Suprapubic skin (tissue), 4 donors: Measurements from ENCODE around the gene UPF2. TPM values are rescaled to one million over a fixed set of nuclear protein-coding genes. Genes with fewer than 3 reads are reported as not detected.

ENCODE experiments used
- DNase-seq, 2 donors: peaks; one replicate each; pipeline ENCODE4 v3.0.0-alpha.2; 2019; ENCODE audit warnings: low spot score in 2 of 2
- H3K27ac ChIP-seq: fragments of 200-600 bp; sonication (generic); one replicate; pipeline ENCODE4 v1.5.1; 2019
- H3K27me3 ChIP-seq: fragments of 200-600 bp; sonication (generic); one replicate; pipeline ENCODE4 v1.5.1; 2019
- H3K36me3 ChIP-seq: fragments of 200-600 bp; sonication (generic); one replicate; pipeline ENCODE4 v1.5.1; 2019
- H3K4me1 ChIP-seq: fragments of 200-600 bp; sonication (generic); one replicate; pipeline ENCODE4 v1.5.1; 2019
- H3K4me3 ChIP-seq: fragments of 200-600 bp; sonication (generic); one replicate; pipeline ENCODE4 v1.5.1; 2019; ENCODE audit warnings: mild to moderate bottlenecking
- H3K9me3 ChIP-seq: fragments of 200-600 bp; sonication (generic); one replicate; pipeline ENCODE4 v1.5.1; 2019
- EP300 ChIP-seq: sonication (generic); formaldehyde crosslinking; IDR thresholded peaks from one replicate; pipeline ENCODE4 v1.6.1; 2017; ENCODE audit warnings: antibody characterized with exemption
- POLR2A ChIP-seq, 2 donors: fragments of 450-650 bp; IDR thresholded peaks; one replicate each; pipeline ENCODE4 v1.6.1; 2017; ENCODE audit warnings: antibody characterized with exemption in 2 of 2, mild to moderate bottlenecking in 2 of 2, moderate library complexity in 2 of 2
- POLR2AphosphoS5 ChIP-seq, 3 donors: sonication (generic); formaldehyde crosslinking; IDR thresholded peaks; one replicate each; pipeline ENCODE4 v1.6.1; 2017; ENCODE audit warnings: antibody characterized with exemption in 3 of 3
- WGBS: methylation state at CpG from one replicate; pipeline ENCODE4 v1.1.5; 2018; 5-methylcytosine and 5-hydroxymethylcytosine counted together
- total RNA-seq, 4 donors: library from RNA; depleted of rRNA; stranded (reverse); fragments of >200 nt; gene quantifications; one replicate each; pipeline ENCODE4 v1.1.0, GENCODE V29; 2016
- TF ChIP-seq, protein P1 (sequence below), 2 donors: fragments of 200-600 bp in 1 of 2; fragments of 450-650 bp in 1 of 2; sonication (generic) in 1 of 2; IDR thresholded peaks; one replicate each; pipeline ENCODE4 v1.5.1; 2016 to 2019; ENCODE audit warnings: antibody characterized with exemption in 2 of 2, mild to moderate bottlenecking in 1 of 2, moderate library complexity in 1 of 2

Gene UPF2
- total RNA-seq, 4 donors from 2014 or later = 15.6 to 31.9 (median 16.1) TPM

DNA sequence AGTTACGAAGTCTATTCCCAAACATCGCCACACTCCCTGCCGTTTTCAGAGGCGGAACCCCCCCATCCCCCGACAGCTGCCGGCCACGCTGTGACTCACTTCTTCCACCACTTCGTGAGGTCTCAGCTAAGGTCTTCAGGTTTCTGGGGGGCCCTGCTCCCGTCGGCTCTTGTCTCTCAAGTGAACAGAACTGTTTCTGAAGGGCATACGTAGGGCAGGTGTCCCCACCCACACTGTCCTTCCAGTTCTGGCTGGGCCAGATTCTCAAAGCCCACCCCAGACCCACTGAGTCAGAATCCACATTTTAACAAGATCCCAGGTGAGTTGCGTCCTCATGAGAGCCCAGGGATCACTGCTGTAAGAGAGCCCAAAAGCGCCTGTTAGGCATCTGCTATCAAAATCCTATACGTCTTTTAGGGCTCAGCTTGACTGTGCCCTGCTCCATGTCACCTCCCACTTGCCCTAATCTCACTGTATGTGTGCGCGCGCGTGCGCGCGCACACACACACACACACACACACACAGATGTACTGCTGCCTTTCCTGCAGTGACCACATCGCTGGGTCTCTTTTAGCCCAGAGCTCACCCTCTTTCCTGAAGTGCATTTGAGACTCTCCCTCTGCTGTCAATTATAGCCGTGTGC is 140.7 kb downstream of the UPF2 start:
- no peak overlapping the region for H3K27ac ChIP-seq
- H3K27me3 ChIP-seq = peaks cover 3% of the 10 kb centered on the region
- no peaks in the 10 kb centered on the region for H3K9me3 ChIP-seq
- no peak for DNase-seq
- H3K4me3 ChIP-seq = no peak overlapping the region
- TF ChIP-seq POLR2AphosphoS5 (IDR thresholded peaks at IDR 0.05) (no peak), EP300 (no peak), POLR2A (IDR thresholded peaks at IDR 0.05) (no peak)
- TF ChIP-seq, protein P1, sequence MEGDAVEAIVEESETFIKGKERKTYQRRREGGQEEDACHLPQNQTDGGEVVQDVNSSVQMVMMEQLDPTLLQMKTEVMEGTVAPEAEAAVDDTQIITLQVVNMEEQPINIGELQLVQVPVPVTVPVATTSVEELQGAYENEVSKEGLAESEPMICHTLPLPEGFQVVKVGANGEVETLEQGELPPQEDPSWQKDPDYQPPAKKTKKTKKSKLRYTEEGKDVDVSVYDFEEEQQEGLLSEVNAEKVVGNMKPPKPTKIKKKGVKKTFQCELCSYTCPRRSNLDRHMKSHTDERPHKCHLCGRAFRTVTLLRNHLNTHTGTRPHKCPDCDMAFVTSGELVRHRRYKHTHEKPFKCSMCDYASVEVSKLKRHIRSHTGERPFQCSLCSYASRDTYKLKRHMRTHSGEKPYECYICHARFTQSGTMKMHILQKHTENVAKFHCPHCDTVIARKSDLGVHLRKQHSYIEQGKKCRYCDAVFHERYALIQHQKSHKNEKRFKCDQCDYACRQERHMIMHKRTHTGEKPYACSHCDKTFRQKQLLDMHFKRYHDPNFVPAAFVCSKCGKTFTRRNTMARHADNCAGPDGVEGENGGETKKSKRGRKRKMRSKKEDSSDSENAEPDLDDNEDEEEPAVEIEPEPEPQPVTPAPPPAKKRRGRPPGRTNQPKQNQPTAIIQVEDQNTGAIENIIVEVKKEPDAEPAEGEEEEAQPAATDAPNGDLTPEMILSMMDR (IDR thresholded peaks at IDR 0.05) = no peak
- 88% methylated on average over 23 of the region's 23 CpGs for WGBS
- H3K4me1 ChIP-seq = no peaks in the 10 kb centered on the region
- no peaks in the 10 kb centered on the region for H3K36me3 ChIP-seq

DNA sequence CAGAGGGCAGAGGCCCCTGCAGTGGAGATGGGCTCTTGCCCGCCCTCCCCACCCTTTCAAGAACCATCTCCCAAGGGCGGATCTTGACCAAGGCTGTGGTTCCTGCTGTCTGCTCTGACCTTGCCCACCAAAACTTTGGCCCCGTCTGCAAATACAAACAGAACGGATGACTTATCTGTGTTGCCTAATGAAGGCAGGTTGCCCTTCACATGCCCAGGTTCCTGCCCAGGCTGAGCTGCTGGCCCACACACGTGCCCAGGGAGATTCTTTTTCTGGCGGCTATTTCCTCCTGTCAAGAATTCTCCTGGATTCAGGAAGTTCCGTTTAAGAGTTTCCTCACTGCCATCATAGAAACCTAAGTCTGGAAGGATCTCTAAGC is 141.2 kb downstream of the UPF2 start:
- TF ChIP-seq POLR2A (IDR thresholded peaks at IDR 0.05) = no peak
- TF ChIP-seq, protein P1 (IDR thresholded peaks at IDR 0.05) = no peak
- TF ChIP-seq POLR2AphosphoS5 (IDR thresholded peaks at IDR 0.05) = no peak
- TF ChIP-seq EP300 = no peak
- H3K4me1 ChIP-seq = no peaks in the 10 kb centered on the region
- WGBS = 67% methylated on average over 7 of the region's 7 CpGs
- H3K27me3 ChIP-seq = peaks cover 3% of the 10 kb centered on the region
- no peak for DNase-seq
- H3K4me3 ChIP-seq = no peak overlapping the region
- no peaks in the 10 kb centered on the region for H3K36me3 ChIP-seq
- H3K27ac ChIP-seq = no peak overlapping the region
- no peaks in the 10 kb centered on the region for H3K9me3 ChIP-seq

DNA sequence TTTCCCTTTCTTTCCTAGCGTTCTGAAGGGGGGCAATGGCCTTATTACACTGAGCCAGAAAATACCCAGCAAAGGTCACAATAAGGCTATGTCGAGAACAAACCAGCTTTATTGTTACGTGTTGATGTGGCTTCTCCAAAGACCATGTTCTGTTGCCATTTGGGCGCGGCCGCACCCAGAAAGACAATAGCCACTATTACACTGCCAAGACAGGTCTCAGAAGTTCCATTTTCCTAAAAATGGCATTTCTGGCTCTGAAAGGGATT is 141.6 kb downstream of the UPF2 start:
- 86% methylated on average over 6 of the region's 6 CpGs for WGBS
- H3K4me1 ChIP-seq = no peaks in the 10 kb centered on the region
- peaks cover 3% of the 10 kb centered on the region for H3K27me3 ChIP-seq
- no peak for DNase-seq
- H3K27ac ChIP-seq = no peak overlapping the region
- no peak overlapping the region for H3K4me3 ChIP-seq
- no peaks in the 10 kb centered on the region for H3K36me3 ChIP-seq
- H3K9me3 ChIP-seq = no peaks in the 10 kb centered on the region
- no peak for TF ChIP-seq POLR2AphosphoS5 (IDR thresholded peaks at IDR 0.05)
- no peak for TF ChIP-seq EP300
- TF ChIP-seq POLR2A (IDR thresholded peaks at IDR 0.05) = no peak
- TF ChIP-seq, protein P1 (IDR thresholded peaks at IDR 0.05) = no peak

DNA sequence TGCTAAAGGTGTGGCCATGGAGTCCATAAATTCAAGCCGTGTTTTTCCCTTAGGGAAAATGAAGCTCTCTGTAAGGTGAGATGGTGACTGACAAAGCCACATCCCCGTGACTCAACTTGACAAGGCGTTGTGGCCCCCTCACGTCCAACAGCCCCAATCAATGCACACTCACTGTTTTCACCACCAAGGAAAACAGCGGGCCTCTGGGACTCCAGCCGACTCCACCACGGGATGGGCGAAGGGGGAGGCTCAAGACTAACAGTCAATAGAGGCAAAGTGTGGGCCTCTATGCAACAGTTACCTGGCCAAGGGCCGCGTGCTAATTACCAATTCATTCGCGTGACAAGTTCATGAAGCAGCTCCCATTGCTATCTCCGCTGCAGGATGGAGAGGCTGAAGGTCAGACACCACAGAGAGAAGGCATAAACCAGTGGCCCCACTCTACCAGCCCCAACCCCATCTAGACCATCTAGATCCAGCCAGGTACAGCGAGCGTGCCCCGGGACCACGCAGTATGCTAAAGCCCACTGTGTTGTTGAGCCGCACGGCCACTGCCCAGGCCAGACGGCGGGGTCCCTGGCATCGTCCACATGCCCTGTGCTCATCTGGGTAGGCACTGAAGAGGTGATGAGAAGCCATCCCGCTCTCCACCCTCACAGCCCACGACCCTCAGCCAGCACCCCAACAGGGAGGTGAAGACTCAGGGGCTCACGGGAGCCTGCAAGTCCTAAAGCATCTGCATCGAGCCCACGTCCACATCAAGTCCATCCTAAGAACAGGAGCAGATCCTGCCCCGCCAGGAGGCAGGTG is 143.3 kb downstream of the UPF2 start:
- no peak overlapping the region for H3K27ac ChIP-seq
- H3K4me1 ChIP-seq = no peaks in the 10 kb centered on the region
- H3K4me3 ChIP-seq = no peak overlapping the region
- peaks cover 3% of the 10 kb centered on the region for H3K27me3 ChIP-seq
- H3K9me3 ChIP-seq = no peaks in the 10 kb centered on the region
- DNase-seq = no peak
- TF ChIP-seq, protein P1 (IDR thresholded peaks at IDR 0.05) = no peak
- TF ChIP-seq POLR2AphosphoS5 (IDR thresholded peaks at IDR 0.05) (no peak), EP300 (no peak), POLR2A (IDR thresholded peaks at IDR 0.05) (no peak)
- H3K36me3 ChIP-seq = no peaks in the 10 kb centered on the region
- 94% methylated on average over 28 of the region's 28 CpGs for WGBS

DNA sequence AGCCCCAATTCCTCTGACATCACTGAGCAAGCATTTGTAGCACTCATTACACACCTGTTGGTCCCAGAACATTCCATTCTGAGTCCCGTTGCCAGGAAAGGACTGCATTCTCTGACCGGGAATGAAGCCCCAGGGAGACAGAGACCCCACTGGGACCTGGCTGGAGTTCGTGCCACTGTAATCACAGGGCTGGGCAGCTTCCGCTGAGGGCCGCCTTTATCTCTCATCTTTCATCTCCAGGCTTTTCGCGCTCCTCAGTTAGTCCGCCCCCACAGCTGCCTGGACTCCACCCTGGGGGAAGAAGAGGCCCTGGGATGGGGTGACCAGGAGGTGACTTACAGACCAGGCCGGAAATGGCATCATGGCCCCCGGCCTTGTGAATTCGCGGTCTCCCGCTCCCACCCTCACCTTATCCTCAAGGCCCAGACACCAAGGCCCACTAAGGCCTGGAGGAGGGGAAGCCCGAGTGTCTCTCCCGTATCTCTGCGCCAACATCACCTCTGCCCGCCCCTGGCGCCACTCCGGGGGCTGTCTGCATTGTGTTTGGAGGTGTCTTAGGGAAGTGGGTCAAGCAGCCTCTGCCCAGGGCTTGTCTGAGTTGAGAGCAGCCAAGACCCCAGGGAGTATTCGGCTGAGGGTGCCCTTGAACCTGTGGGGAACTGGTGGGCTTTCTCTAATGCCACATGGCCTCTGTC is 144.1 kb downstream of the UPF2 start:
- Histone ChIP-seq H3K27me3 (peaks cover 3% of the 10 kb centered on the region), H3K36me3 (no peaks in the 10 kb centered on the region), H3K27ac (no peak overlapping the region), H3K4me3 (no peak overlapping the region), H3K9me3 (no peaks in the 10 kb centered on the region), H3K4me1 (no peaks in the 10 kb centered on the region)
- no peak for DNase-seq
- WGBS = 68% methylated on average over 19 of the region's 20 CpGs
- TF ChIP-seq, protein P1 (IDR thresholded peaks at IDR 0.05) = no peak
- no peak for TF ChIP-seq POLR2A (IDR thresholded peaks at IDR 0.05)
- no peak for TF ChIP-seq POLR2AphosphoS5 (IDR thresholded peaks at IDR 0.05)
- TF ChIP-seq EP300 = no peak
